HG03135 (cell line): ENCODE results near the gene CDCA3.

Source experiments
- ATAC-seq: cut with Tn5 transposase; IDR thresholded peaks from one replicate; pipeline ENCODE4 v1.9.1; 2021; ENCODE audit warnings: mild to moderate bottlenecking, moderate library complexity; ENCODE audit not compliant: unreplicated experiment

Gene CDCA3

GRCh38 chr12:6853626-6854025, 2.5 kb upstream of the CDCA3 start:
- no peak for ATAC-seq

- ATAC-seq: no peak
Measured at GRCh38 chr12:6852651-6853354, 1.7 kb upstream of the CDCA3 start.

- ATAC-seq: peak; percentile 70
Measured at GRCh38 chr12:6851921-6852650, 1.0 kb upstream of the CDCA3 start, which contains the start of gene USP5. Gene USP5, plus strand, starts transcription at chr12:6852150. Its CDS starts 30 bp downstream, at chr12:6852180.

GRCh38 chr12:6850796-6851152, 312 bp downstream of the CDCA3 start:
- ATAC-seq: no peak

GRCh38 chr12:6849976-6850560, 1.0 kb downstream of the CDCA3 start:
- no peak for ATAC-seq

GRCh38 chr12:6849427-6849826, 1.7 kb downstream of the CDCA3 start:
- no peak for ATAC-seq

- ATAC-seq: no peak
Measured at GRCh38 chr12:6847676-6848075, 3.4 kb downstream of the CDCA3 start.

- ATAC-seq: no peak
Measured at GRCh38 chr12:6846316-6846869, 4.7 kb downstream of the CDCA3 start.

GRCh38 chr12:6845395-6845794, 5.7 kb downstream of the CDCA3 start:
- no peak for ATAC-seq

- ATAC-seq: no peak
Measured at GRCh38 chr12:6843118-6843902, 7.8 kb downstream of the CDCA3 start.

GRCh38 chr12:6842075-6842474, 9.0 kb downstream of the CDCA3 start:
- no peak for ATAC-seq

- no peak for ATAC-seq
Measured at GRCh38 chr12:6840761-6841515, 10.1 kb downstream of the CDCA3 start, which contains the start of gene GNB3. Gene GNB3, plus strand, starts transcription at chr12:6840925. Its CDS starts 363 bp downstream, at chr12:6841288.

- ATAC-seq: no peak
Measured at GRCh38 chr12:6840330-6840729, 10.8 kb downstream of the CDCA3 start.

GRCh38 chr12:6839482-6840201, 11.4 kb downstream of the CDCA3 start:
- ATAC-seq: no peak

- no peak for ATAC-seq
Measured at GRCh38 chr12:6838854-6839253, 12.2 kb downstream of the CDCA3 start.

- no peak for ATAC-seq
Measured at GRCh38 chr12:6837370-6838060, 13.6 kb downstream of the CDCA3 start.

GRCh38 chr12:6836851-6837250, 14.2 kb downstream of the CDCA3 start:
- ATAC-seq: no peak

GRCh38 chr12:6834873-6835272, 16.2 kb downstream of the CDCA3 start:
- ATAC-seq: no peak

GRCh38 chr12:6834254-6834653, 16.8 kb downstream of the CDCA3 start:
- no peak for ATAC-seq
